ENCODE results near the gene TXNDC17.
"Not testable (repeated sequence)": the region's sequence is repeated elsewhere in the genome, so short reads cannot be mapped to it uniquely, and the experiment has no call there.

TXNDC17 gene

DNA sequence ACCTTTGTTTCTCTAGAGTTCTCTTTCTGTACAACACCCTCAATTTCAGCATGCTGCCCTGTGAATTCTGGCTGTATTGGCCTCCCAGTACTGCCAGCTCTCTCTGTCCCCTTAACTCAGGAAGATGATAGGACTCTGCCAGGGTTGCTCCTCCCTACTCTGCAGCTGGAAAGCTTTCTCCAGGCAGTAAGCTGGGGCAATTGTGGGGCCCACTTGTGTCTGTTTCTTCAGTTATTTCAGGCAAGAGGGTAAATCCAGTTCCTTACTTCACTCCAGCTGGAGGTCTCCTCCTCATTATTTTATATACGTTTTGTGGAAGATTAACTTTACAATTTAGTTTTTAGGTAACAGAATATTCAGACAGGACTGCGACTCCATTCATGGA is 20.6 kb downstream of the TXNDC17 start:
- no peak for DNase-seq (ENCODE audit: low spot score)

DNA sequence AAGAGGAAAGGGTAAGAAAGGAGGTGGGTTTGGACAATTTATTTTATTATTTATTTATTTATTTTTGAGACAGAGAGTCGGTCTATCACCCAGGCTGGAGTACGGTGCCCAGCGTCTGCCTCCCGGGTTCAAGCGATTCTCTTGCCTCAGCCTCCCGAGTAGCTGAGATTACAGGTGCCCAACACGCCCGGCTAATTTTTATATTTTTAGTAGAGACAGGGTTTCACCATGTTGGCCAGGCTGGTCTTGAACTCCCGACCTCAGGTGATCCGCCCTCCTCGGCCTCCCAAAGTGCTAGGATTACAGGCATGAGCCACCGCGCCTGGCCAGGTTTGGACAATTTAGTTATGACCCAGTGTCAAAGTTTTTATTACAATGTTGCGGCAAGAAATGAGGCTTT is 22.3 kb downstream of the TXNDC17 start:
- not testable (repeated sequence) for DNase-seq (ENCODE audit: low spot score)

DNA sequence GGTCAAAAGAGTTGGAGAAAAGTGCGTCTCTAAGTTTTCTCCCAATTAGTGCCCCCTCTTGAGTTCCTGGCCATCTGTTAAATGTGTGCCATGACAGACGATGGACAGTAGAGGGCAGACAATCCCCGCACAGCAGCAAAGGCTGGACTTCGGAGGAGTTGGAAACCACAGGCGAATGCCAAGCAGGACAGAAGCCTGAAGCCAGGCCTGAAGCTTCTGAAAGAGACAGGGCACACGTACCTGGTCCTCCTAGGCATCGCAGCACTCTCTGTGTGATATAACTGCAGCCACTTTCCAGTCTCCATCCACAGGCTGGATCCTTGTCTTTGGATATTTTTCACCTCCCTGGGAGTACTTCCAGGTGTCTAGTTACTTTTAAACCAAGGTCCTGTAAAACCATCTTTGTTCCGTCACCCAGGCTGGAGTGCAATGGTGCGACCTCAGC is 25.2 kb downstream of the TXNDC17 start:
- peak; percentile 88 for DNase-seq (ENCODE audit: low spot score)

DNA sequence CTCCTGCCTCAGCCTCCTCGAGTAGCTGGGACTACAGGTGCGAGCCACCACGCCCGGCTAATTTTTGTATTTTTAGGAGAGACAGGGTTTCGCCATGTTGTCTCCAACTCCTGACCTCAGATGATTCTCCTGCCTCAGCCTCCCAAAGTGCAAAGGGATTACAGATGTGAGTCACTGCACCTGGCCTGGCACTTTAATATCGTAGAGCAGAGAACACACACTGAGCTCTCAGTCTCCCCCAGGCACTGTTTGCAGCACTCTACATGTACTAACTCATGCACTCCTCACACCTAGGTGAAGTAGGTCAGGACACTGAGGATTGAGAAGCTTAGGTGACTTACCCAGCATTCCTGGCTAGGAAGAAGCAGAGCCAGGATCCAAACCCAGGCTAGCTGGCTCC is 25.7 kb downstream of the TXNDC17 start:
- no peak for DNase-seq (ENCODE audit: low spot score)

DNA sequence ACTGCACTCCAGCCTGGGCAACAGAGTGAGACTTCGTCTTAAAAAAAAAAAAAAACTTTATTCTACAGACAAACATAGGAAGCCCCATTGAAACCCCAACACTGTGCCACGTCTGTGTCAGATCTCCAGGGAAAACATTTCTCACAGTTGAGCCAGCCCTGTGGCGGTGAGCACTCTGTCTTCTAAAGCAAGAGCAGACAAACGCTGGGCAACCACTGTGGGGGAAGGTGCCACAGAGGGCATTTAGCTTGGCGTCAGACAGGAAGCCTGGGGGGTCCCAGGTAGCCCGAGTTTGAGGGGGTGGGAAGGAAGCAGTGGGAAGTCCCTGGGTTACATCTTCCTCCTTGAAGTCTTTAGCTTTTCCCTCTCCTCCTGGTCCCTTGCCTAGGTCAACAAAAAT is 26.7 kb downstream of the TXNDC17 start:
- no peak for DNase-seq (ENCODE audit: low spot score)

DNA sequence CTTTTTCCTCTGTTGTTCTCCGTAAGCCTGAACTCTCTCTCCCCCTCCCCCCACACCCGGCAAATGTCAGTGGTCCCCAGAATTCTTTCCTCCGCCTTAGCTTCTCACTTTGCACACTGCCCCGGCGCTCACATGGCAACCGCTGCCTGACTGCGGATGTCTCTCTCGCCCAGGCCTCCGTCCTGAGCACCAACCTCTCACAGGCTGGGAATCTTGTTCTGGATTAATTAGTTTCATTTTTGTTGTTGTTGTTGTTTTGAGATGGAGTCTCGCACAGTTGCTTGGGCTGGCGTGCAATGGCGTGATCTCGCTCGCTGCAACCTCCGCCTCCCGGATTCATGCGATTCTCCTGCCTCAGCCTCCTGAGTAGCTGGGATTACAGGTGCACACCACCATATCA is 27.4 kb downstream of the TXNDC17 start:
- no peak for DNase-seq (ENCODE audit: low spot score)

DNA sequence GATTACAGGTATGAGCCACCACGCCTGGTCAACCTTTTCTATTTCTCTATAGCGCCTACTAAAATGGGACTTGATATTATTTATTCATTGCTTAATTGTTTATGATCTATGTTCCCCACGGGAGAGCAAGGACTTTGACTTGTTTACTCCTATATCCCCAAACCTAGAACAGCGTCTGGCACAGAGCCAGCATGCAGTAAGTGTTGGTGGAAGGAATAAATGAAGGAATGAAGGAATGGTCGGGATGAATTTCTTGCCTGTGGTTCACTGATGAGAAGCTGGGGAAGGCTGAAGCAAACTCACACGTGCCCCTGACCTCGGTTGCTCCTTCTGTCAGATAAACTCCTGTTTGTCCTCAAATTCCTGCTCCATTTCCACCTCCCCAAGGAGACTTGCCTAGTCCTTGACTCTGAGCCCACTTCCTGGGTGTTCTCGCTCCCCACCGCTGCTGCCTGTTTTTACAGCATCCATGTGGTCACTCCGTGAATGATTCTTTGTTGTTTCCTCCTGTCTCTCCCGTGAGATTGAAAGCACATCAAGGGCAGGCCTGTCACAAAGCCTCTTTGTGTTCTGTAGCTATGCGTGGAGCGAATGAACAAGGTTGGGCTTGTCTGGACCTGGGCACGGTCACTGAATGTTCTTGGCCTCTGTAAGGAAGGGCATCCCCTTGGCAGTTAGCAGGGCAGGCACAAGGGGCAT is 28.0 kb downstream of the TXNDC17 start:
- DNase-seq (ENCODE audit: low spot score): no peak

DNA sequence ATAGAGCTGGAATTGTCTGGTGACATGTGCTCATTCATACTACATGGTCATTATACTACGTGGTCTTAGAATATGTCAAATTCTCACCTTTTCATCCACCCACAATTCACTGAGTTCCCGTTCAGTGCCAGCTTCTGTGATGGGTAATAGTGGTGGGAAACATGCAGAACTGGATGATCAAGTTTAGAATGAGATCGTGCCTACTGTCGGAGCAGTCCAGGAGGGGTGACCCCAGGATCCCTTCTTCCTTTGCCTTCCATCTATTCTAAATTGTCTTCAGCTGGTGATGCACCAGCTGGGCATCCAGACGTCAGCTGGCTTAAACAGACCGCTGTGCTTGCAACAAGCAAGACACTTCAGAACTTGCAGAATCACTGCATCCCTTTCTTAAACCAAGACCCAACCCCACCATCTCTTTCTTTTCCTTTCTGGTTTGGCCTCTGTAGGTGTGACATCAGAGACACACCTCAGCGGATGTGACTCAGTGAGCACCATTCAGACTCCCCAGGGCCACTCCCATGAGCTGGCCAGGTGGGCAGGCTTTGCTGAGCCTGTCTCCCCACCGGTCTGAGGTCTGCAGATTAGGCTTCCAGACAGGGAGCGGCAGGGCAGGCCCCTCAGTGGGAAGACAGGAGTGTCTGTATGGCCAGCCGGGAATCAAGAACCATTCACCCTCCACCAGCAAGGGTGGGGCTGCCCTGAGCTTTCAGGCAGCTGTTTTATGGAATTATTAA is 28.8 kb downstream of the TXNDC17 start:
- DNase-seq (ENCODE audit: low spot score): no peak

DNA sequence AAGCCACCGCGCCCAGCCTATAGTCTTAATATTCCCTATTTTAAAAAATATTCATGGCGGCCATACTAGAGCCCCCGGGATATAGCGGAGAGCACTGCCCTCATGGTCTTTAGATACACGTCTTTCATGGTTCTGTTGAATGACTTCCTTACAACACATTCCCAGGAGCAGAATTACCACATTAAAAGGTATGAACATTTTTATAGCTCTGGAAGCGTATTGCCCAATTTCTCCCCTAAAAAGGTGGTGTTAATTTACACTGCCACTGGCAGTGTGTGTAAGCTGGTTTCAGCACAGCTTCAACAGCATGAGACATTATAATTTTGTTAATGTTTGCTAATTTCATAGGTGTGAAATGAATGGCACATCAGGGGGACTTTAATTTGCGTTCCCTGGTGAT is 29.7 kb downstream of the TXNDC17 start:
- DNase-seq (ENCODE audit: low spot score): no peak

DNA sequence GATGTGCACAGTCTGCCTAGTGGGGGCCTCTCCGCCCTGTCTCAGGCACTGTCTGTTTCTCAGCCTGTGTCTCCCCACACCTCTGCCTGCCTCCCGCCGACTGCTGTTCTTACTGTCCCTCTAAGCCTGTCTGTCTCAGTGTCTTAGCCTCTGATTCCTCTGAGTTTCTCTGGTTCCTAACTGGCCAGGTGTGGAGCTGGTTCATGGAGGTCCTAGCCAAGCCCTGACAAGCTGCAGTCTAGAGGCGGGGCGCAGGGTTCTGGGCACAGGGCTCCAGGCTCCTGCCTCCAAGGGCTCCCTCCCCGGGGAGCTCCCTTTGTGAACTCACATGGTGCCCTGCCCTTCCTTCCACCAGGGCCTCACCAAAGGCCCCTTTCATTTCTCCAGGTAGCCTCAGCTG is 30.1 kb downstream of the TXNDC17 start:
- no peak for DNase-seq (ENCODE audit: low spot score)

DNA sequence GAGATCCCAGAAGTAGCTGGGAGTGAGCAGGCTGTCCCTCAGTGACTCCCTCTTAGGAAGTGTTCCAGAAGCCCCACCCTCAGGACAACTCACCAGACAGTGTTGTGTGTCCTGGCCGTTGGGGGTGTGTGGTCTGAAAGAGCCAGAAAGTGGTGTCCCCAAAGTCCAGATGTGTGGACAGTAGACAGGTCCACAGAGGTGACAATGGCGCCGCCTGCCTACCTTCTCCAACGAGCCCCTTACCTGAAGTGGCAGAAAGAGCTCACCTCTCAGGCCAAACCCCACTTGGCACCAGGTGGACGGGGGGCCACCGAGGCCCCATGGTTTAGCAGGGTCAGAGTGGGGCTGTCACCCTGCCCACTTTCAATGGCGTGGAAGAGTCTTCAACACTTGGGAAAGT is 30.6 kb downstream of the TXNDC17 start:
- DNase-seq (ENCODE audit: low spot score): no peak

DNA sequence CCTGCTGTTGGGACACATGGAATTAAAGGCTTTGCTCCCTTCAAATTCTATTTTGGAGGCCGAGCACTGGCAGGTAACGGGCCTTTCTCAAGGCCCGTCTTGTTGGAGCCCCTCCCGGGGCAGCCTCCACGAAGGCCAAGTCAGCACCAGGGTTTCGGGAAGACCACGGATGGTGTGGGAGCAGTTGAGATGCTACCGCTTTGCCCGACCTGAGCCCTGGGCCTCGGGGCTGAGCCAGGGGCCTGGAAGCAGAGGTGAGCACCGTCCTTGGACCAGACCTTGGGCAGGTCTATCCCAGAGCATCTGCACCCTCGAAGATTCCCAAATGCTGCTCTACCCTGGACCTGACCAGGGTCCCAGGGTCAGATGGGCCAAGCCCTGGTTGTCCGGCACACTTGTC is 33.7 kb downstream of the TXNDC17 start:
- DNase-seq (ENCODE audit: low spot score): no peak

DNA sequence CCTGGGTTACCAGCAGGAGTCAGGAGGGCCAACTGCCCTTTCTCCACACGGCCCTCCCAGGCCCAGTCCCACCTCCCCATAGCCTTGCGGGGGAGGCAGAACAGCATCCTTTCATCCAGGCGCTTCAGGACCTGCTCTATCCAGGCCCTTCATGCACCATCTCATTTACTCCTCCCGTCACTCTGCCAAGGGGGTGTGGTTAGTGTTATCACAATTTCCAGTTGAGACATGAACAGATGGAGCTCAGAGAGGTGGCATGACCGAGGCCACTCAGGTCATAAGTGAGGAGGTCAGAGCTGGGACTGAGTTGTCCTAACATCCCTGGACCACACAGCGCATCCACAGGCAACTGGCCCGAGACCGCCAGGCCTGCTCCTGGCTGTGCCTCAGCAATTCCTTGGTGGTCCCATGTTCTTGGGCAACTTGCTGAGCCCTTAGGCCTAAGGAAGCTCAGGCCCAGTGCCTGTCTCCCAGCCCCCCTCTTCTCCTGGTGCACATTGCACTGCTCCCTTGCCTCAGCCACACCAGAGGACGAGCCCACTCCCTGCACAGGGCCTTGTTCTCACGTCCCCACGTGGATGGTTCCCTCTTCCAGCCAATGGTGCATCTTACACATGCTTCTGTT is 34.5 kb downstream of the TXNDC17 start:
- DNase-seq (ENCODE audit: low spot score): no peak

DNA sequence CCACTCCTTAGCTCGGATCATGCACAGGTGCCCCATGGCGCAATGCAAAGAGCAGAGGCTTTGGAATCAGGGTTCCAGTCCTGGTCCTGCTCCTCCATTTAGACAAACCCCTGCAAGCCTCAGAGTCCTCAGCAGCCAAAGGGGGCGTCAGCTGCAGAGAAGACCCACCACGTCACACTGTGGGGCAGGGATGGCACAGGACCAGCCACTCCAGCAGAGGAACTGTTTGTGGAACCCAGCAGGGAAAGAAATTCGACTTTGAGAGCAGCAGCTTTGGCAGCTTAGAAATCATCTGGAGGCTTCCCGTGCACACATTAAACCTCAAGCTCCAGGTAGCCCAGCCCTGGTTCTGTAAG is 35.9 kb downstream of the TXNDC17 start:
- DNase-seq (ENCODE audit: low spot score): peak; percentile 42

DNA sequence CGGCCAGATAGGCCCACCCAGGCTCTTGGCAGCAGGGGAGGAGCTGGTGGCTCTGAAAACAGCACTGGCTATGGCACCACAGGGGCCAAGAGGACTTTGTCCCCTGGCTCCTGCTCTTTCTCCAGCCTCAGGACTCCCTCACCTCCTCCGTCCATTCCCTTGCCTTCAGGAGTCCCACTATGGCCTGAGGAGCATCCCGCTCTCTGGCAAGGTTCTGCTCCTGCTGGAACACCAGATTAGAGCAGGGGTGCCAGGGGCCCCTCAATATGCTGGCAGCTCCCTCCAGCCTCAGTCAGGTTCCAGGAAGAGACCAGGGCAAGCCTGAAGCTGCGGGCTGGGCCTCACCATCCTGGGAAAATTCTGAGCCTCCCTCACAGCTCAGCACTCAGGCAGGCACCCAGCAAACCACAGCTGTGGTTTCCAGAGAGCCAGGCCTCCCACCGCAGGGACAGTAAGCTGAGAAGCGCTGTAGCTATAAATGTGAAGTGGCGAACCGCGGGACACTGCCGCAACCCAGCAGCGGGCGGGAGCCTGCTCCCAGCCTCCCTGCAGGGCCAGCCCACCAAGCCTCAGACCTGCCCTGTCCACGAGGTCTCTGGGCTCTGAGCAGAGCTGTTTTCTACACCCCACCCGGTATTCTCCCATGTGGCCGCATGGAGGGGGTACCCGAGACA is 36.4 kb downstream of the TXNDC17 start:
- DNase-seq (ENCODE audit: low spot score): peak; percentile 46

DNA sequence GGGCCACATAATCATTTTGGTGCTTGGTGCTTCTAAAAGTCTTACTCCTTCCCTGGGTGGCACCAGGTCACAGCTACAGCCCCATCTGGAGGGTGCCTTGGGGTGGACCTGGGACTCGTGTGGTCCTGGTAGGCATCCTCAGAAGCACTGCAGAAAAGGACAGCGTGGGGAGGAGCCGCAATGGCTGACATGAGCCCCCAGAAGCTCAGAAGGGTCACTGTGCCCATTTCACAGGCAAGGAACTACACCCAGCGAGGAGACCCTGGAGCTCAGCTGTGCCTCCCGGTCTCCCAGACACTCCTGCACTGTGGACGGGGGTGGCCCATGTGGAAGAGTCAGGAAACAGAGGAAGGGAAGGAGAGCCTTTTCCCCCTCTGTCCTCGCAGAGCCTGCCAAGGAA is 37.1 kb downstream of the TXNDC17 start:
- DNase-seq (ENCODE audit: low spot score): no peak

DNA sequence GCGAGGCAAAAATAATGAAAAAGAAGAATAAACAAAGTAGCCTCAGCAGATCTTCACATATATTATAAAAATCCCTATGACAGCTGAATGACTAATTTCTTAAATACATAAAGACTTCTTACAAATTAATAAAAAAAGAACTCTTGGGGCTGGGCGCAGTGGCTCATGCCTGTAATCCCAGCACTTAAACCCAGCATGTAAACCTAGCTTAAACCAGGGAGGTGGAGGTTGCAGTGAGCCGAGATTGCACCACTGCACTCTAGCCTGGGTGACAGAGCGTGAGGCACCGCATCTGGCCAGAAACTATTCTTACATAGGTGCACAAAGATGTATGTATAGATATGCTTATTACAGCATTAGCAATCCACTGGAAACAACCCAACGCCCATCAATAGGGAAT is 38.4 kb downstream of the TXNDC17 start:
- no peak for DNase-seq (ENCODE audit: low spot score)

DNA sequence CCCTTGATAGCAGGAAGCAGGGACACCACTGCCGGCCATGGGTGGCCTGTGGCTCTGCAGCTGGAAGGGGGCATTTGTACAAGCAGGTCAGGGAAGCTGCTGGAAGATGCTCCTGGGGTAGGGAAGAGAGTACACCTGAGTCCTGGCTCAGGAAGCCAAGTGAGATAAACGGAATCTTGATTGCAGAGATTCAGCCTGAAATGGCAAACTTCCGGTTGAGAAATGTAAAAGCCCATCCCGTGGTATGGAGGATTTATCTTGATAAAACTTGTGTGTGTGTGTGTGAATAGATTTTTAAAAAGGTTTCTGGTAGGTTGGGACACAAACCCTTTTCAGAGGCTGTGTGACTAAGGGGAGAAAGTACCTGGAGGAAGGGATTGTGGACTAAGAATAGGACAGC is 40.3 kb downstream of the TXNDC17 start:
- DNase-seq (ENCODE audit: low spot score): no peak

DNA sequence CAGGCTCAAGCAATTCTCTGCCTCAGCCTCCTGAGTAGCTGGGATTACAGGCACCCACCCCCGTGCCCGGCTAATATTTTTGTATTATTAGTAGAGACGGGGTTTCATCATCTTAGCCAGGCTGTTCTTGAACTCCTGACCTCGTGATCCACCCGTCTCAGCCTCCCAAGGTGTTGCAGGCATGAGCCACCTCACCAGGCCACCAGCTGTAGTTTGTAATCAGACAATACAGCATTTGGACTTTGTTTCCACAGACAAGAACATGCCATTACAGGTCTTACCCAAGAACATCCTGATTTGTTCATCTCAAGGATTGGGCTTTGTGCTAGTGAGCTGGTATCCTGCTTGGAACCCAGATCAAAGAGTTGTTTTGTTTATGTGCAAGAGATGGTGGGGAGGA is 40.8 kb downstream of the TXNDC17 start:
- DNase-seq (ENCODE audit: low spot score): no peak

DNA sequence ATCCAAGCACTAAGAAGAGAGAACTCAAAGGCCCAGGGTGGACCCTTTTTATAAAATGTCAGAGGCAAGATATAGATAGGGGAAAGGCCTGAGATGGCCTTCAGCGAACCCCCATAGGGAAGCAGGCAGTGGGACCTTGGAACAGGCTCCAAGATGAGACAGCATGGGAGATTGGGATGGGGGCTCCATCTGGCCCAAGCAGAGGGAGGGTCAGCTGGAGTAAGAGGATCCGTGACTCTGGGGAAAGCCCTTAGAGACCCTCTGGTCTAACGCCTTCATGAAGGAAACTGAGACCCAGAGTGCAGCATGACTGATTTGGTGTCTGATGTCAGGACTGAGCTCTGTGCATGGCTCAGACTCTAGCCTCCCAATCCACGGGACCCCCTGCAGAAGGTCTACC is 41.5 kb downstream of the TXNDC17 start:
- DNase-seq (ENCODE audit: low spot score): no peak

DNA sequence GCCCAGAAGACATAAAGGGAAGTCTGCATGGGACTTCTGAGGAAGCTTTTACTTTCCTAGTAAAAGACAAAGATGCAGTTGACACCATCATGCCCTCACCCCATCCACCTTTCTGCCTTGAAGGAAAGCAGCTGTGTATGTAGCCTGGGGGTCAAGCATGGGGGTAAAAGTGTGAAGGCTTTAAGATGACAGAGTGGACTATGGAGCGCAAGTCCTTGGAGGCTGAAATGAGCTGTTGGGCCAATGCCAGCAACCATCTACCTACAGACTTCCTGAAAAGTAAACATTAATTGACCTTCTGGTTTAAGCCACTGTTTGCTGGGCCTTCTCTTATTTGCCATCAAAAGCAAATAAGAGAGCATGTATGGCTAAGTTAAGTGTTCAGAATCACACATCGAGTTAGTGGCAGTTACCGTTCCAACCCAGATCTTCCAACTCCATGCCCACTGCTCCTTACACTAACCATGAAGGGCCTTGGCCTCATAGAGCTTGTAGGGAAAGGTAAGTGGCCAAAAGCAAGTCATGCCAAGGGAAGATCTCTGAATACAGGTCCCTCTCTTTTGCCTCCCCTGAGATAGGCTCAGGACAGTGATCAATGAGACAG is 42.3 kb downstream of the TXNDC17 start:
- DNase-seq (ENCODE audit: low spot score): no peak

DNA sequence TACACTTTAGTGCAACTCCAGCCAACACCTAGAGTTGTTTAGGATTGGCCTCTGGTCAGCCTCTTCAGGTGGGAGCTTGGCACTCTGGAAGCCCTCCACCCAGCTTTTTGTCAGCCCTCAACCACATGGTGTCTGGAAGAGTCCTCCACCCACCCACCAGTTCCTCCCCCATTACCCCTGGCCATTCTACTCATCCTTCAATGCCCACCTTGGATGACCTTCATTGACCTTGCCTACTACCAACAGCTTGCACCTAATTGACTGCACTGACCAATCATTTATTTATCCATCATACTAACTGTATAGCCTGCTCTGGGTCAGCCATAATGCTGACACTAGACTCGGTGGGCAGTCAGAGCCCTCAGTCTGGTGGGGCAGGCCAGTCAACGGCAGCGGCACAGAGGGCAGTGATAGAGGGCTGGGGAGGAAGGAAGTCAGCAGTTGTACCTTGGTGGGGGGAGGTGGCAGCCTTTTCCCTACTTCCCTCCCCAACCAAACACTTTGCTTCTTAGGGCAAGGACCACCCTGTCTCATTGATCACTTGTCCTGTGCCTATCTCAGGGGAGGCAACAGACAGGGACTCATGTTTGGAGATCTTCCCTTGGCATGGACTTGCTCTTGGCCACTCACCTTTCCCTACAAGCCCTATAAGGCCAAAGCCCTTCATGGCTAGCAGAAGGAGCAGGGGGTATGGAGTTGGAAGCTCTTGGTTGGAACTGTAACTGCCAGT is 43.0 kb downstream of the TXNDC17 start:
- DNase-seq (ENCODE audit: low spot score): no peak
